HG03139 (cell line): ENCODE results near the gene CUBN.

Experiments used
- ATAC-seq: cut with Tn5 transposase; IDR thresholded peaks from one replicate; pipeline ENCODE4 v1.9.1; 2021; ENCODE audit not compliant: unreplicated experiment

Gene CUBN

DNA sequence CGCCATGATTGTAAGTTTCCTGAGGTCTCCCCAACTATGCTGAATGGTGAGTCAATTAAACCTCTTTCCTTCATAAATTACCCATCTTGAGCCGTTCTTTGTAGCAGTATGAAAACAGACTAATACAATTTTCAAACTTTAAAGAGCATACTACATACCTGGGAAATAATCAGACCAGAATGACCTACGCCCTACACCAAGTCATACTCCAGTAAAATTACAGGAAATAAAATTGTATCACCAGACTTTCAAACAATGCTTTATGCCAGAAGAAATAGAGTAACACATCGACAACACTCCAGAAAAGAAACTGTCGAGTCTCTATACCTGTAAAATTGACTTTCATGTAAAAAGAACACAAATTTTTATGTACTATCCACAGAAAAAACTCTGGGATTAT lies 331.0 kb downstream of the CUBN start:
- no peak for ATAC-seq

DNA sequence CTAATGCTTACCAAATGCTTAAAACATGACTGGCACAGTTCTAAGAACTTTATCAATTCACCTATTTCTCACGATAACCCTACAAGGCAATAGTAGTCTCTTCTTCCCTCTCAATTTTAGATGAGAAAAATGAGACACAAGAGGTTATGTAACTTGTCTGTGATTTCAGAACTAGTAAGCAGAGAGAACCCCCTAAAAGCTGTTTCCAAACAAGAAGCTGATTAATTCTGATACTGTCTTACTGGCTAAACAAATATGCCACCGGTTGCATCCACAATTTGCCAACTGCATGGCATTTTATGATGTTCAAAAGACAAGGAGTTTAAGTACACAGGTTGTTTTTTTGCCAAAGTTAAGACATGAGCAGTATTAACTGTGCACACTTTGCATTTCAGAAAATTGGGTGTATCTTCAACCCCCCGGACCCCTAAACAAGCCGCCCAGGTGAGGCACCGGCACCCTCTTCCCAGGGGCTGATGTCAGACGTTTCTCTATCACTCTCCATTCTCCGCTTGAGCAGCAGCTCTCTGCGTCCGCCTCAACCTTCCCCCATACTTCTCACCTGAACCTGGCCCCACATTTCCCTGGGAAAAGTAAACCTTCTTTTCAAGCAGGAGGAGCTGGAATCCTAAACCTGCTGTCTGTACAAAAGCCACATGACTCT lies 334.1 kb downstream of the CUBN start:
- no peak for ATAC-seq

DNA sequence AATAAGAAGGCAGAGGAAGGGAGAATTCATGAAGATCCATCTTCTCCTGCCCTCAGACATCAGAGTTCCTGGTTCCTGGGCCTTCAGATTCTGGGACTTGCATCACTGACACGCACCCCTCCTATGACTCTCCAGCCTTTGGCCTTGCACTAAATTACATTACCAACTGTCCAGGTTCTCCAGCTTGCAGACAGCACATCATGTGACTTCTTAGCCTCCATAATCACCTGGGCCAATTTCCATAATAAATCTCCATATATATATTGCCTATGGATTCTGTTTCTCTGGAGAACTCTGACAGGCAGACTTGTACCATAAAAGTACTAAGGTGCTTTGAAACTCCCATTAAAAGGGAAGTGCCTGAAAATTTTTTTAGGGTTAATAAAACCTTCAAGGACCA lies 335.6 kb downstream of the CUBN start:
- ATAC-seq = no peak

DNA sequence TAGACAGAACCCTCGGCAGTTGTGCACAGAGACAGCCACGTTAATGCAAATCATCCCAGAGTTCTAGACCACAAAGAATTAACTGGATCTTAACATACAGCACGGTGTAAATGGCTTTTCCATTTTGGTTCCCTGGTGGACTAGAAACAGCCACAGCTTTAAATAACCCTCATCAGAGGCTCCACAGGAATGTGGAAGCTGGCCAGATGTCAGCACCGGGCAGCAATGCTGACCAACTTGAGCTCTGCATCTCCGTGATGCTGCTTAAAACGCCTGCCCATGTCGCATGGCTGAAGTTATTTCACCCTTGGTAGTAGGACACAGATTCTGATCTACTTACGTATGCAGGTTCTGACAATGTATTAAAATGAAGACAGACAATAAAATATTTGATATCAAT lies 336.9 kb downstream of the CUBN start:
- ATAC-seq = no peak

DNA sequence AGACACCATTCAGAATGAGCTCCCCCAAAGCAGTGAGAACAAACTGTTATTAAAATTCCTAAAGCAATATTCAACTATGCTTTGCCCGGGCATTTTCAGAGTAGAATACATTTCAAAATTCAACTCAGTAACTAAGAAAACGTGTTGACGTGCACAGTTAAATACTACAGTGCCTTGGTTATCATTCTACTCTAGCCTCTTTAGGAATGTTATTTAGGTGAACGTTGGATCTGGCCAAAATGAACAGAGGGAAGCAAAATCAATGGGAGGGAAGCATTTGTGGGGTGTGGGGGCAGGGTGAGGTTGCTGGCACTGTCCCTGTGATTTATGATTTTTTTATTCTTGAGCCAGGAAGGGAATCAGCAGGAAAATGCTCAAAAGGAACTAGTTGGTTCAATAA lies 339.8 kb downstream of the CUBN start:
- no peak for ATAC-seq

DNA sequence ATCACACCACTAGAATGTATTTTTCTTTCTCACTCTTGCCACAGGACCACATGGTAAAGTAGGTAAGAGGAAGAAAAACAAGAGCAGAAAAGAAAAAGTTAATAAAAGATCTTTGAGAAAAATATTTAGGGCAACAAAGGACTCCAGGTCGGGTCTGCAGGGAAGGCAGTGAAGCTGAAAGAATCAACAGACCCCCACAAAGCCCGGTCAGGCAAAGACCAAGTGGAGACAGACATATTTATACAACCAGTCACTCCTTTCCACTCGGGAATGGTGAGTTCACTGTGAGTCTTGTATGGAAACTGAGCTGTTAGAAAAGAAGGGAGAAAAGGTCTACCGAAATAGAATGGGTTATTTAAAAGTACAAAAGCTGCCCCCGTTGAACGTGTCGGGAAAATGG lies 340.4 kb downstream of the CUBN start:
- no peak for ATAC-seq

DNA sequence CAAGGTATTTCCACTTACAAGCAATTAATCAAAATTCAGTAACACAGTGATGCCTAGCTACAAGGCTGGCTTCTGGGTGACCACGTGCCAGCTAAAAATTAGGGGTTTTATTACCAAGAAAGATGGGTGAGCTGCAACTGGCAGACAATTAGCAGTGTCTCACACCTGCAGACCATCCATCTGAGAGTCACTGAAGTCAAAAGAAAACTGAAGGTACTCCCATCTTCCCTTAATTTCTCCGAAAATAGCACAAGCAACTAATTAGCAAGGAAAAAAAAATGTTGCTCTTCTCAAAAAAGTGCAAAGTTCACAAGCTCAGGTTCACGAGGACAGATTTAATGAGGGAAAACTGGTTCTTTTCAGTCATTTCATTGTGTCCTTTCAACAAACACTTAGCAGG lies 340.8 kb downstream of the CUBN start:
- no peak for ATAC-seq

DNA sequence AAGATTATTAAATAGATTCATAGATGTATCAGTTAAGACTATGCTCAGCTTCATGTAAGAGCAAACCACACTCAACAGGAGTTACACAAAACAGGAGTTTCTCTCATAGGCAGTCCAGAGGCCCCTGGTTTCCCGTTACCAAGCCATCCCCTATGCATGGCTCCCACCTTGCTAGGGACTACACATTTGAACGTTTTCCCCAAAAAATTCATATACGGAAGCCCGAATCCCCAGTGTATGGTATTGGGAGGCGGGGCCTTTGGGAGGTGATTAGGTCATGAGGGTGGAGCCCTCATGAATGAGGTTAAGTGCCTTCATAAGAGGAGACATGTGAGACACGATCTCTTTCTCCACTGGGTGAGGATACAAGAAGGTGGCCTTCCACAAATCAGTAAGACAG lies 341.5 kb downstream of the CUBN start:
- no peak for ATAC-seq

DNA sequence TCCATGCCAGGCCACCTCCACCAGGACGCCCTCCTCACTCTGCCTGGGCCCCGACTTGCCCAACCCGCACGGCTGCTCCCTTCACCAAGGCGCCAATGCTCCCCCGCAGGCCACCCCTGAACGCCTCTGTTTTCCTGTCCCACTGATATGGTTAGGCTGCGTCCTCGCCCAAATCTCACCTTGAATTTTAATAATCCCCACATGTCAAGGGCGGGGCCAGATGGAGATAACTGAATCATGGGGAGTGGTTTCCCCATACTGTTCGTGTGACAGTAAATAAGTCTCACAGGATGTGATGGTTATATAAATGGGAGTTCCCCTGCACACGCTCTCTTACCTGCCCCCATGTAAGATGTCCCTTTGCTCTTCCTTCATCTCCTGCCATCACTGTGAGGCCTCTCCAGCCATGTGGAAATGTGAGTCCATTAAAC lies 342.2 kb downstream of the CUBN start:
- ATAC-seq = no peak

DNA sequence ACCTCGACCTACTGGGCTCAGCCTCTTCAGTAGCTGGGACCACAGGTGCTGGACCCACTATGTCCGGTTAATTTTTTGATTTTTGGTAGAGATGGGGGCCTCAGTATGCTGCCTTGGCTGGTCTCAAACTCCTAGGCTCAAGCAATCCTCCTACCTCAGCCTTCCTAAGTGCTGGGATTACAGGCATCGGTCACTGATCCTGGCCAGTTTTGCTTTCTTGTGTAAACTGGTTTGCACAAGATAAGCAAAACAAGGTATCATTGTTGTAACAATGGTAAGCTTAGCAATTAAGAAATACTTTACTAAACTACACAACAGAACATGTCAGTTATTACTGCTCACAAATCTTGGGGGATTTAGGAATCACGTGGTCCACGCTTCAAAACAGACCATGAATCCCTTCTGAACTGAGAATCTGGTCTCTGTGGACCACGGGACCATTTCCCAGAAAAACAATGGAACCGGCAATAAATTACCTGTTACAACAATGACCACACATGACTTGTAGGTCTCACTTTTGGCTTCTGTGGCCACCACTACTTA lies 349.2 kb downstream of the CUBN start:
- ATAC-seq = no peak

DNA sequence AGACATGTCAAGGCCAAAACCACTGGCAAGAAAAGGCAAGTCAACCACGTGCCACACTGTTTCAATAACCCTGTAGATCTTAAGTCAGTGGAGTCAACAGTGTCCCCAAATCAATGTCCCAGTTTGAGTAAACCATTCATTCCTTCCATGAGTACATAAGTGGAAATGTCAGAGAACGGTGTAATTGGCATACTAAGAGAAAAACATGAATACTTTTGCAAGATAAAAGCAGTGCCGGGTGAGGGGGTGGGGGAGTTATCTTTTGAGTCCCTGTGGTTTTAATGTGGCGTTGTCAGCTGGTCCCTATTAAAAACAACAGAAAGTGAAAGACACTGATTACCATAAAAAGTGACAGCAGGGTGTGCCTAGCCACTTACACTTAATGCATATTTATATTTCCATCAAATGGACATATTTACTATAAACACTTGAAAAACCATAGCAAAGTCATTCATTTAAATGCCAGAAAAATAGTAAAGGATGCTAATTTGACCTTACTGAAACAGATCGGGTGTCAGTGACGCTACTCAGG lies 350.2 kb downstream of the CUBN start:
- ATAC-seq = no peak

DNA sequence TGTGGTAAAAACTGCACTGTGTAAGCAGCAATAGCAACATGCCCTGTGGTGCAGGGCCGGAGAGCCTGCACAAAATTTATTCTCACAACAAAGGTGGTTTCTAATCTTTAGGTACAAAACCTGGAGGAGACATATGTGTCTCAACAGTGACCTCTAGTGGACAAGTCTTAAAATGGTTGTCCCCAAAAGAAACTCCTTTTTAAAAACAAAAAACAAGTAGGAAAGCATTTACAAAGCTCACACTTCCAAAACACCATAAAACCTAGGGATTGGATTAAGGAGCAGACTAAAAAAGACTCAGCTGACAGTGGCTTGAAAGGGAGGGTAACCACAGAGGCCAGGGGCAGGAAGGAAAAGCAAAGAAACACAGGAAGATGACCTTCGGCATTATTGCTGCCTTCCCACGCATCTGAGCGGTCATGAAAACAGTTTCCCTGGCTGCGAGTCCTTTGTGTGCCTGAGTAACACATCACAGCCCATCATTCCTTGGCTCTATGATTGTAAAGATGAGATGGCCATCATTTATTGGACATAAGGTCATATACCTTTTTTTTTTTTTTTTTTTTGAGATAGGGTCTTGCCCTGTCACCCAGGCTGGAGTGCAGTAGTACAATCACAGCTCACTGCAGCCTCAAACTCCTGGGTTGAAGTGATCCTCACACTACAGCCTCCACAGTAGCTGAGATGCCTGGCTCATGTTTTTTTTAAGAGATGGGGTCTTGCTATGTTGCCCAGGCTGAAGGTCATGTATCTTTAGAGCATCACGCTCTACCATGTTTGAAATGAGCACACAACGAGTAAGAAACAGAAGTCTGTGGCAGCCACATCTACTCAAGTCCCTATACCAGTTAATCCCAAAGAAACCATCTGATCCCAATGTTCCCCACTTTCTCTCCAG lies 351.9 kb downstream of the CUBN start:
- ATAC-seq = peak; percentile 53

DNA sequence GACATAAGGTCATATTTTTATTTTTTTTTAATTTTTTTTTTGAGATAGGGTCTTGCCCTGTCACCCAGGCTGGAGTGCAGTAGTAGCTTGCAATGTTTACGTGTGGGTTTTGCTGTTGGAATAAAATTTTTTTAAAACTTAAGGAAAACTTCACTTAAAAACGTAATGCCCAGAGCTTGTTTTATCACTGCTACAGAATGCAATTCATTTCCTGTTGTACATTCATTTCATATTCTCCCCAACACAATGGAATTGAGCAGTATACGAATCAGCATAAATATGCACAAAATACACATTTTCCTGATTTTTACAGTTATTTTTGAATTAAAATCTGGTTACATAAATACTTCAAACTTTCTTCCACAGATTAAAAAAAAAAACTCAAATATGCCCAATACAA lies 352.7 kb downstream of the CUBN start:
- ATAC-seq = no peak
